ENCODE measurements around the gene SNAP25. TPM values are rescaled to one million over a fixed set of nuclear protein-coding genes. Genes with fewer than 3 reads are reported as not detected.

Gene SNAP25
- total RNA-seq, 4 donors from 2014 or later, result 0.52 TPM; not detected in 3

- no peak overlapping the region for H3K4me3 ChIP-seq
- TF ChIP-seq POLR2AphosphoS5 (IDR thresholded peaks at IDR 0.05) (no peak), EP300 (IDR thresholded peaks at IDR 0.05) (no peak), POLR2A (IDR thresholded peaks at IDR 0.05) (no peak), CTCF (IDR thresholded peaks at IDR 0.05) (no peak)
- H3K4me1 ChIP-seq, result no peaks in the 10 kb centered on the region
- no peaks in the 10 kb centered on the region for H3K9me3 ChIP-seq
- H3K36me3 ChIP-seq, result no peaks in the 10 kb centered on the region
- no peak overlapping the region for H3K27ac ChIP-seq
- no peaks in the 10 kb centered on the region for H3K27me3 ChIP-seq
- DNase-seq (ENCODE audit: low spot score in 2 of 2), result no peak
Measured at GRCh38 chr20:10313215-10313614, 94.6 kb downstream of the SNAP25 start.

- no peaks in the 10 kb centered on the region for H3K36me3 ChIP-seq
- TF ChIP-seq POLR2AphosphoS5 (IDR thresholded peaks at IDR 0.05), result no peak
- no peaks in the 10 kb centered on the region for H3K9me3 ChIP-seq
- WGBS, result 40% methylated on average over 3 of the region's 3 CpGs
- H3K4me1 ChIP-seq, result no peaks in the 10 kb centered on the region
- no peak overlapping the region for H3K27ac ChIP-seq
- H3K27me3 ChIP-seq, result no peaks in the 10 kb centered on the region
- no peak for DNase-seq (ENCODE audit: low spot score in 2 of 2)
- H3K4me3 ChIP-seq, result no peak overlapping the region
Measured at GRCh38 chr20:10313701-10314100, 95.1 kb downstream of the SNAP25 start.

- no peak overlapping the region for H3K4me3 ChIP-seq
- no peaks in the 10 kb centered on the region for H3K4me1 ChIP-seq
- H3K27ac ChIP-seq, result no peak overlapping the region
- 21% methylated on average over 2 of the region's 2 CpGs for WGBS
- H3K9me3 ChIP-seq, result no peaks in the 10 kb centered on the region
- no peaks in the 10 kb centered on the region for H3K36me3 ChIP-seq
- TF ChIP-seq POLR2AphosphoS5 (IDR thresholded peaks at IDR 0.05), result no peak
- no peak for TF ChIP-seq POLR2A (IDR thresholded peaks at IDR 0.05)
- TF ChIP-seq EP300 (IDR thresholded peaks at IDR 0.05), result no peak
- DNase-seq (ENCODE audit: low spot score in 2 of 2), result no peak
- no peaks in the 10 kb centered on the region for H3K27me3 ChIP-seq
Measured at GRCh38 chr20:10314198-10314597, 95.6 kb downstream of the SNAP25 start.

GRCh38 chr20:10315138-10315537, 96.5 kb downstream of the SNAP25 start:
- TF ChIP-seq POLR2A (IDR thresholded peaks at IDR 0.05) (no peak), CTCF (IDR thresholded peaks at IDR 0.05) (no peak), EP300 (IDR thresholded peaks at IDR 0.05) (no peak), POLR2AphosphoS5 (IDR thresholded peaks at IDR 0.05) (no peak)
- 65% methylated on average over 5 of the region's 5 CpGs for WGBS

GRCh38 chr20:10316582-10316981, 98.0 kb downstream of the SNAP25 start:
- DNase-seq (ENCODE audit: low spot score in 2 of 2), result no peak
- WGBS, result 88% methylated on average over 2 of the region's 2 CpGs
- no peaks in the 10 kb centered on the region for H3K9me3 ChIP-seq
- no peaks in the 10 kb centered on the region for H3K36me3 ChIP-seq
- H3K27ac ChIP-seq, result no peak overlapping the region
- no peaks in the 10 kb centered on the region for H3K27me3 ChIP-seq
- no peak overlapping the region for H3K4me3 ChIP-seq
- H3K4me1 ChIP-seq, result no peaks in the 10 kb centered on the region
- no peak for TF ChIP-seq CTCF (IDR thresholded peaks at IDR 0.05)
- no peak for TF ChIP-seq POLR2A (IDR thresholded peaks at IDR 0.05)
- no peak for TF ChIP-seq EP300 (IDR thresholded peaks at IDR 0.05)
- TF ChIP-seq POLR2AphosphoS5 (IDR thresholded peaks at IDR 0.05), result no peak

More at GRCh38 chr20:10315138-10315537, 96.5 kb downstream of the SNAP25 start:
- Histone ChIP-seq H3K27me3 (no peaks in the 10 kb centered on the region), H3K27ac (no peak overlapping the region), H3K36me3 (no peaks in the 10 kb centered on the region), H3K4me3 (no peak overlapping the region), H3K9me3 (no peaks in the 10 kb centered on the region), H3K4me1 (no peaks in the 10 kb centered on the region)
- DNase-seq (ENCODE audit: low spot score in 2 of 2), result no peak

- TF ChIP-seq CTCF (IDR thresholded peaks at IDR 0.05), result no peak
- no peak for TF ChIP-seq EP300 (IDR thresholded peaks at IDR 0.05)
- TF ChIP-seq POLR2AphosphoS5 (IDR thresholded peaks at IDR 0.05), result no peak
- TF ChIP-seq POLR2A (IDR thresholded peaks at IDR 0.05), result no peak
- 79% methylated on average over 5 of the region's 5 CpGs for WGBS
Measured at GRCh38 chr20:10318291-10319024, 99.8 kb downstream of the SNAP25 start.

More at GRCh38 chr20:10318291-10319024, 99.8 kb downstream of the SNAP25 start:
- H3K27me3 ChIP-seq, result no peaks in the 10 kb centered on the region
- no peak overlapping the region for H3K27ac ChIP-seq
- DNase-seq (ENCODE audit: low spot score in 2 of 2), result no peak
- H3K4me3 ChIP-seq, result no peak overlapping the region
- no peaks in the 10 kb centered on the region for H3K9me3 ChIP-seq
- H3K4me1 ChIP-seq, result no peaks in the 10 kb centered on the region
- H3K36me3 ChIP-seq, result no peaks in the 10 kb centered on the region

Measured in suprapubic skin (tissue), 4 donors.